Peyer's patch (tissue), 4 donors: Measurements from ENCODE around the gene BRPF1. TPM values are rescaled to one million over a fixed set of nuclear protein-coding genes. Genes with fewer than 3 reads are reported as not detected.
A peak's percentile ranks its signal among the peaks of the same experiment; 100 is the strongest.

Experiments used
- DNase-seq, 3 donors: peaks; one replicate each; pipeline ENCODE4 v3.0.0-alpha.2; 2017 to 2019
- H3K27ac ChIP-seq, 4 donors: fragments of 200-600 bp; sonication (generic); one replicate each; pipeline ENCODE4 v1.5.1; 2016 to 2019
- H3K27me3 ChIP-seq, 2 donors: fragments of 200-600 bp; sonication (generic); one replicate each; pipeline ENCODE4 v1.5.1; 2019
- H3K36me3 ChIP-seq, 3 donors: fragments of 200-600 bp; sonication (generic); one replicate each; pipeline ENCODE4 v1.5.1; 2016 to 2019
- H3K4me1 ChIP-seq, 4 donors: fragments of 200-600 bp; sonication (generic); one replicate each; pipeline ENCODE4 v1.5.1; 2016 to 2019
- H3K4me3 ChIP-seq, 4 donors: fragments of 200-600 bp; sonication (generic); 1 replicate in 3 of 4; 2 replicates in 1 of 4; pipeline ENCODE4 v1.5.1; 2016 to 2019; ENCODE audit warnings: mild to moderate bottlenecking in 1 of 4
- H3K9me3 ChIP-seq, 4 donors: fragments of 200-600 bp; sonication (generic); one replicate each; pipeline ENCODE4 v1.5.1; 2016 to 2019; ENCODE audit warnings: mild to moderate bottlenecking in 1 of 4
- CTCF ChIP-seq, 6 experiments: fragments of 450-650 bp in 4 of 6; fragments of 200-600 bp in 2 of 6; sonication (generic) in 1 of 6; IDR thresholded peaks; one replicate each; pipeline ENCODE4 v1.5.1; 2017 to 2019; ENCODE audit warnings: antibody characterized with exemption in 6 of 6, mild to moderate bottlenecking in 3 of 6, moderate library complexity in 1 of 6
- POLR2A ChIP-seq, 2 donors: fragments of 450-650 bp; IDR thresholded peaks; one replicate each; pipeline ENCODE4 v1.5.1; 2017; ENCODE audit warnings: antibody characterized with exemption in 2 of 2, mild to moderate bottlenecking in 2 of 2, moderate library complexity in 2 of 2
- total RNA-seq, 4 donors: library from RNA; depleted of rRNA; stranded (reverse); fragments of >200 nt; gene quantifications; one replicate each; pipeline ENCODE4 v1.1.0, GENCODE V29; 2016

BRPF1 gene
- total RNA-seq, 4 donors from 2014 or later = 16.8 to 43.7 (median 25.6) TPM

DNA sequence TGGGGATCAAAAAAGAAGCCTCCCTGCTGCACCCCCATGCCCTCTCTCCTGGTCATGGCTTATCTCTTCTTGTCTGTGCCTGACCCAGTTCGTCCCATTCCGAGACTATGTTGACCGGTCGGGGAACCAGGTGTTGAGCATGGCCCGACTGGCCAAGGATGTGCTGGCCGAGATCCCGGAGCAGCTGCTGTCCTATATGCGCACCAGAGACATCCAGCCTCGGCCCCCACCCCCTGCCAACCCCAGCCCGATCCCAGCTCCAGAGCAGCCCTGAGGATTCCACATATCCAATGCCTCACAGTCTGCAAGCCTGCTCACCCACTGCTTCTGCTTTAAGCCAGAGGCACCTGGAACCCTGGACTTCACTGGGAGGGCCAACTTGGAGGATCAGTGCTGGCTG lies 2.1 kb upstream of the BRPF1 start:
- TF ChIP-seq POLR2A (IDR thresholded peaks at IDR 0.05) = no peak
- TF ChIP-seq CTCF (IDR thresholded peaks at IDR 0.05) = no peak
- Histone ChIP-seq H3K27ac (no peak overlapping the region), H3K36me3 (peaks cover 0 to 5% (median 0%) of the 10 kb centered on the region in 3 donors), H3K4me3 (no peak overlapping the region), H3K27me3 (no peaks in the 10 kb centered on the region), H3K4me1 (peaks cover 0 to 17% (median 5%) of the 10 kb centered on the region in 4 donors), H3K9me3 (no peaks in the 10 kb centered on the region)
- DNase-seq = no peak

- DNase-seq = no peak
- peaks cover 0 to 17% (median 5%) of the 10 kb centered on the region in 4 donors for H3K4me1 ChIP-seq
Measured at GRCh38 chr3:9730657-9731205, 804 bp upstream of the BRPF1 start.

DNA sequence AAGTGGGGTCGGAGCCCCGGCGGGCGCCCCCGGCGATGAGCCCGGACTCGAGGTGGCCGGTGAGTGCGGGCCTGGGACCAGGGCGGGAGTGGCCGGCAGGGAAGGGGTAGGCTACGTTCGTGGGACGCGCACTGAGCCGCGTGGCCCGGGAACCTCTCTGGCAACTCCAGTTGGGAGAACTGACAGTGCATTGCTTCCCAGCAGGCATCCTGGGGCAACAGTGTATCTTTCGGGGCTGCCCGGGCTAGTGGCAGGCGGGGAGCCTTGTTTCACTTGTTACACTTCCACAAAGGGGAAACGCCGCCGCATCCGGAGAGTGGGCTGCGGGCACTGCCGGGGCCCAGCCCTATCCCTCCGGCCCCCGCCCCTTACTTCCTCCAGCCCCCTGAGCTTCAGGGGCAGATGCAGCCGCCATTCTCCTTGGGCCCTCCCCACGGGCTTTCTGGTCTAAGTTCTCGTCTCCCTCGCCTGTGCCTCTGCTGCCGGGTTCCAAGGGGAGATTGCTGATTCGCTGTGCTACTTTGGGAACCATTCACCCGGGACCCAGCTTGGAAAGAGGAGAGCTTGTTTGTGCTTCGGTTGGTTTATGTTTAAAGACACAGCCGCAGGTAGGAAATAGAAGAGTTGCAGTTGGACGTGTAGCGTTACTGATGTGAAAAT lies 675 bp downstream of the BRPF1 start:
- Histone ChIP-seq H3K4me1 (peaks cover 0 to 17% (median 5%) of the 10 kb centered on the region in 4 donors), H3K27me3 (no peaks in the 10 kb centered on the region), H3K36me3 (peaks cover 0 to 32% (median 0%) of the 10 kb centered on the region in 3 donors), H3K9me3 (no peaks in the 10 kb centered on the region), H3K4me3 (peak overlapping the region; percentile 81 to 100 (median 88)), H3K27ac (peak overlapping the region; percentile 90 to 97 (median 92))
- TF ChIP-seq POLR2A (IDR thresholded peaks at IDR 0.05) (no peak), CTCF (IDR thresholded peaks at IDR 0.05) (no peak)
- peak; percentile 57 to 70 (median 63) for DNase-seq

More at GRCh38 chr3:9730657-9731205, 804 bp upstream of the BRPF1 start:
- Histone ChIP-seq H3K9me3 (no peaks in the 10 kb centered on the region), H3K27ac (peak overlapping the region; percentile 90 to 97 (median 92)), H3K4me3 (peak overlapping the region; percentile 81 to 100 (median 88)), H3K27me3 (no peaks in the 10 kb centered on the region), H3K36me3 (peaks cover 0 to 18% (median 0%) of the 10 kb centered on the region in 3 donors)
- TF ChIP-seq CTCF (IDR thresholded peaks at IDR 0.05) (peak in 1 of 6 experiments; percentile 1), POLR2A (IDR thresholded peaks at IDR 0.05) (no peak)

DNA sequence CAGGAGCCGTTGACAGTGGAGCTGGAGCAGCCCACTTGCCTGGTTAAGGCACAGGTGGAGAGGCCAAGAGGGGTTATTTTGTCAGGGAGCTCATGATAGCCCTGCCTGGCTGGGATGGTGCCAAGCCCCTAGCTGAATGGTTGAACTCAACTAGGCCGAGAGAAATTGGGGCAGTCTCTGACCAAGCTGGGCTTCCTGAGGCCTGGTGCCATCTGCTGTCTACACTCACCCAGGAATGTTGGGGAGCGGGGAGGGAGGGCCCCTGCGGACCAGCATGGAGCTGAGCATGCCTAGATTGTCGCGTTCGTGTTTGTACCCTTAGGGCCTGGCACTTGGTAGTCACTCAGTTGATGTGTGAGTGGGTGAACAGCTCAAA lies 1.2 kb downstream of the BRPF1 start:
- no peak overlapping the region for H3K27ac ChIP-seq
- DNase-seq = no peak
- peak overlapping the region; percentile 81 to 100 (median 88) for H3K4me3 ChIP-seq
- TF ChIP-seq POLR2A (IDR thresholded peaks at IDR 0.05) (no peak), CTCF (IDR thresholded peaks at IDR 0.05) (no peak)
- H3K9me3 ChIP-seq = no peaks in the 10 kb centered on the region
- peaks cover 0 to 17% (median 5%) of the 10 kb centered on the region in 4 donors for H3K4me1 ChIP-seq
- H3K36me3 ChIP-seq = peaks cover 0 to 38% (median 0%) of the 10 kb centered on the region in 3 donors
- no peaks in the 10 kb centered on the region for H3K27me3 ChIP-seq

GRCh38 chr3:9736831-9737230 lies 5.3 kb downstream of the BRPF1 start:
- peaks cover 0 to 17% (median 5%) of the 10 kb centered on the region in 4 donors for H3K4me1 ChIP-seq
- no peak overlapping the region for H3K27ac ChIP-seq
- H3K4me3 ChIP-seq = no peak overlapping the region
- peaks cover 0 to 79% (median 5%) of the 10 kb centered on the region in 3 donors for H3K36me3 ChIP-seq
- no peaks in the 10 kb centered on the region for H3K9me3 ChIP-seq
- DNase-seq = no peak
- TF ChIP-seq CTCF (IDR thresholded peaks at IDR 0.05) = no peak
- TF ChIP-seq POLR2A (IDR thresholded peaks at IDR 0.05) = no peak
- no peaks in the 10 kb centered on the region for H3K27me3 ChIP-seq
